Pancreas (tissue), 10 donors: ENCODE results near the gene MATK. TPM values are rescaled to one million over a fixed set of nuclear protein-coding genes. Genes with fewer than 3 reads are reported as not detected.
A peak's percentile ranks its signal among the peaks of the same experiment; 100 is the strongest.
"Not testable (repeated sequence)": the region's sequence is repeated elsewhere in the genome, so short reads cannot be mapped to it uniquely, and the experiment has no call there.

Experiments used
- ATAC-seq, 4 donors: fragments of 200-7000 bp; cut with Tn5 transposase; one replicate each; pipeline versions ENCODE4 v1.8.0 to v1.9.1; 2020; ENCODE audit warnings: mild to moderate bottlenecking in 4 of 4, moderate library complexity in 4 of 4
- DNase-seq, 6 donors: peaks; one replicate each; pipeline ENCODE4 v3.0.0-alpha.2; 2020
- FAIRE-seq: peaks from 2 replicates; lab custom pipeline; 2012; peaks lifted over from hg19 to GRCh38; lab: Jason Lieb, UNC
- H3K27ac ChIP-seq, 4 donors: fragments of 200-600 bp; sonication (generic); 1 replicate in 3 of 4; 2 replicates in 1 of 4; pipeline versions ENCODE4 v1.5.0 to v1.8.0; 2020
- H3K27me3 ChIP-seq, 4 donors: fragments of 200-600 bp; one replicate each; pipeline ENCODE4 v1.8.0; 2021
- H3K36me3 ChIP-seq, 3 donors: fragments of 200-600 bp; sonication (generic) in 1 of 3; one replicate each; pipeline versions ENCODE4 v1.5.0 to v1.8.0; 2020 to 2021
- H3K4me1 ChIP-seq, 3 donors: fragments of 200-600 bp; one replicate each; pipeline ENCODE4 v1.8.0; 2021
- H3K4me3 ChIP-seq, 4 donors: fragments of 200-600 bp; sonication (generic) in 2 of 4; one replicate each; pipeline versions ENCODE4 v1.5.0 to v1.8.0; 2020 to 2021
- H3K9me3 ChIP-seq, 4 donors: fragments of 200-600 bp; one replicate each; pipeline ENCODE4 v1.8.0; 2021
- CTCF ChIP-seq, 4 donors: fragments of 200-600 bp; sonication (generic) in 3 of 4; IDR thresholded peaks; one replicate each; pipeline versions ENCODE4 v1.5.0 to v1.8.0; 2021; ENCODE audit warnings: antibody characterized with exemption in 4 of 4
- WGBS, 2 donors: extraction: QIAGEN DNeasy Blood & Tissue Kit; methylation state at CpG; one replicate each; pipeline ENCODE4 v1.1.7; 2013; 5-methylcytosine and 5-hydroxymethylcytosine counted together
- intact Hi-C, 3 donors: fragments of 100-400 bp; cut with DNase I; formaldehyde crosslinking; loops; one replicate each; pipeline versions ENCODE4 v1.11.1 to v1.14.2; 2022
- polyA plus RNA-seq, 2 donors: library from polyadenylated mRNA; stranded (reverse); fragments of 200-250 nt; gene quantifications; one replicate each; pipeline ENCODE4 v1.2.3, GENCODE V29; 2013
- total RNA-seq, 6 donors: library from RNA; stranded (reverse); fragmentation: NEBNext Ultra II Directional in 4 of 6; extraction: Animal tissue kit (Norgen Biotek cat#: 25700) in 4 of 6; gene quantifications; one replicate each; pipeline versions ENCODE4 v1.2.1 to v1.2.4, GENCODE V29; 2021 to 2023
- donor health status: healthy with polysubstance abuse.
- donor health status: DM: no; HTN: no; CAD: no; lungs with moderate emphysema.
- donor health status: DM: no; HTN: no; CAD: no.
- donor health status: control.
- donor health status: control.
- donor health status: Bipolar disorder and iron deficiency.
- donor health status: DM: yes; HTN: yes; CAD: no.
- donor health status: DM: no; HTN: no; CAD: no.
- donor health status: DM: no; HTN: no; CAD: no.
- donor health status: DM: yes; HTN: yes; CAD: no.

The MATK gene
- total and polyA plus RNA-seq, 8 donors = 0.69 to 3.9 (median 1.7) TPM; not detected in 2

- TF ChIP-seq CTCF (IDR thresholded peaks at IDR 0.05) = no peak
- peak in 1 of 6 donors; percentile 74 for DNase-seq
- no peaks in the 10 kb centered on the region for H3K4me1 ChIP-seq
- WGBS, 2 donors = 85 to 96% methylated on average over 14 to 17 of the region's 17 CpGs
- FAIRE-seq = no peak
- no peak overlapping the region for H3K4me3 ChIP-seq
- intact Hi-C loops = no loop called here
- ATAC-seq = no peak
- no peaks in the 10 kb centered on the region for H3K27me3 ChIP-seq
- no peaks in the 10 kb centered on the region for H3K9me3 ChIP-seq
- no peak overlapping the region for H3K27ac ChIP-seq
- peaks cover 0 to 25% (median 4%) of the 10 kb centered on the region in 3 donors for H3K36me3 ChIP-seq
Observed at GRCh38 chr19:3769494-3769893, 16.7 kb downstream of the MATK start.

GRCh38 chr19:3768748-3769099, 17.5 kb downstream of the MATK start:
- Histone ChIP-seq H3K9me3 (no peaks in the 10 kb centered on the region), H3K4me1 (no peaks in the 10 kb centered on the region), H3K36me3 (peaks cover 0 to 25% (median 4%) of the 10 kb centered on the region in 3 donors), H3K4me3 (no peak overlapping the region), H3K27me3 (no peaks in the 10 kb centered on the region), H3K27ac (no peak overlapping the region)
- FAIRE-seq = no peak
- no peak for DNase-seq
- WGBS, 2 donors = 93 to 95% methylated on average over 7 of the region's 7 CpGs
- no peak for ATAC-seq
- intact Hi-C loops = no loop called here
- no peak for TF ChIP-seq CTCF (IDR thresholded peaks at IDR 0.05)

DNA sequence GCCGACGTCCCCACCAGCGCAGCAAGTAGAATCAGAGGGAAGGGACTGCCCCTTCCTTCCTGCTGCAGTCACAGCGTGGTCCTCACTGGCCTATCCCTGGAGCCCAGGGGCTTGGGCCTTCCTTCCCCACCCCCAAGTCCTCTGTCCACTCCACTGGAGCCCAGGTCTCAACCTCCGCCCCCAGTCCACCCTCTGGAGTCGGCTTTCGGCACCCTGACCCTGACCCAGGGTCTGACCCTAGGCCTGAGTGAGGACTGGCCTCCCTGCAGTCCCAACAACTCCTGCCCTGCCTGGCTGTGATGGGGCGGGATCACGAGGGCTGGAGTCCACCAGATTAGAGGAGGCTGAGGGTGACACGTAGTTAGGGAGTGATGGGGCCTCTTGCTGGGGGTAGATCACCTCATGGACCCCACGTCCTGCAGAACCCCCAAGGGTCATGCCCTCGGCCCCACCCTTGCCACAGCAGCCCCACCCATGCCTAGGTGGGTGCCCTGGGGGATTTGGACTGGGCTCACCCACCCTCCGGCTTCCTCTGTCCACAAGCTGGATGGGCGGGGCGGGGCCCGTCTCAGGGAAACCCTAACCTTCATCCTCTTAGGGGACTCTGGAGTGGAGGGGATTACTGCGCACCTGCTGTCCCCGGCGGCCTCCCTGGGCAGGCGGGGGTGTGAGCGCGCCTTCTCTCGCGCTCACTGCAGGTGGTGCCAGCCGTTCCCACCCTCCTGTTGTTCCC, 18.0 kb downstream of the MATK start:
- H3K9me3 ChIP-seq = no peaks in the 10 kb centered on the region
- no peak for TF ChIP-seq CTCF (IDR thresholded peaks at IDR 0.05)
- peaks cover 0 to 25% (median 4%) of the 10 kb centered on the region in 3 donors for H3K36me3 ChIP-seq
- H3K27me3 ChIP-seq = no peaks in the 10 kb centered on the region
- intact Hi-C loops = no loop called here
- ATAC-seq (no peak), DNase-seq (peak in 1 of 6 donors; percentile 58), FAIRE-seq (no peak)
- peaks cover 0 to 5% (median 5%) of the 10 kb centered on the region in 3 donors for H3K4me1 ChIP-seq
- no peak overlapping the region for H3K27ac ChIP-seq
- H3K4me3 ChIP-seq = no peak overlapping the region
- 91 to 96% methylated on average over 24 to 25 of the region's 25 CpGs for WGBS, 2 donors

- intact Hi-C loops = no loop called here
- no peaks in the 10 kb centered on the region for H3K27me3 ChIP-seq
- WGBS, 2 donors = 89 to 91% methylated on average over 23 of the region's 23 CpGs
- H3K36me3 ChIP-seq = peaks cover 0 to 25% (median 4%) of the 10 kb centered on the region in 3 donors
- H3K9me3 ChIP-seq = no peaks in the 10 kb centered on the region
- no peak for TF ChIP-seq CTCF (IDR thresholded peaks at IDR 0.05)
- FAIRE-seq = no peak
- no peak overlapping the region for H3K27ac ChIP-seq
- peaks cover 0 to 9% (median 7%) of the 10 kb centered on the region in 3 donors for H3K4me1 ChIP-seq
- no peak for ATAC-seq
- no peak overlapping the region for H3K4me3 ChIP-seq
- peak in 1 of 6 donors; percentile 76 for DNase-seq
Observed at GRCh38 chr19:3767050-3767449, 19.1 kb downstream of the MATK start.

- DNase-seq = no peak
- no peak for FAIRE-seq
- Histone ChIP-seq H3K4me1 (peaks cover 0 to 13% (median 7%) of the 10 kb centered on the region in 3 donors), H3K36me3 (peaks cover 0 to 25% (median 4%) of the 10 kb centered on the region in 3 donors), H3K9me3 (no peaks in the 10 kb centered on the region), H3K27me3 (no peaks in the 10 kb centered on the region), H3K27ac (no peak overlapping the region), H3K4me3 (no peak overlapping the region)
- no peak for ATAC-seq
- intact Hi-C loops = no loop called here
- no peak for TF ChIP-seq CTCF (IDR thresholded peaks at IDR 0.05)
- 85 to 93% methylated on average over 7 of the region's 7 CpGs for whole genome bisulfite sequencing, 2 donors
Observed at GRCh38 chr19:3766520-3766919, 19.7 kb downstream of the MATK start.

GRCh38 chr19:3765757-3766156, 20.4 kb downstream of the MATK start:
- peaks cover 0 to 25% (median 4%) of the 10 kb centered on the region in 3 donors for H3K36me3 ChIP-seq

More at GRCh38 chr19:3765757-3766156, 20.4 kb downstream of the MATK start:
- intact Hi-C loops, H3K4me3 ChIP-seq, H3K9me3 ChIP-seq, H3K27ac ChIP-seq, ATAC-seq, FAIRE-seq, DNase-seq, H3K27me3 ChIP-seq: not testable (repeated sequence)
- peaks cover 0 to 15% (median 7%) of the 10 kb centered on the region in 3 donors for H3K4me1 ChIP-seq
- 96 to 97% methylated on average over 5 of the region's 5 CpGs for WGBS, 2 donors
